GM18870 (cell line): ENCODE measurements around the gene HOXC12.

ENCODE experiments used
- ATAC-seq: cut with Tn5 transposase; IDR thresholded peaks from one replicate; pipeline ENCODE4 v1.9.1; 2021; ENCODE audit warnings: moderate library complexity; ENCODE audit not compliant: unreplicated experiment

HOXC12 gene

DNA sequence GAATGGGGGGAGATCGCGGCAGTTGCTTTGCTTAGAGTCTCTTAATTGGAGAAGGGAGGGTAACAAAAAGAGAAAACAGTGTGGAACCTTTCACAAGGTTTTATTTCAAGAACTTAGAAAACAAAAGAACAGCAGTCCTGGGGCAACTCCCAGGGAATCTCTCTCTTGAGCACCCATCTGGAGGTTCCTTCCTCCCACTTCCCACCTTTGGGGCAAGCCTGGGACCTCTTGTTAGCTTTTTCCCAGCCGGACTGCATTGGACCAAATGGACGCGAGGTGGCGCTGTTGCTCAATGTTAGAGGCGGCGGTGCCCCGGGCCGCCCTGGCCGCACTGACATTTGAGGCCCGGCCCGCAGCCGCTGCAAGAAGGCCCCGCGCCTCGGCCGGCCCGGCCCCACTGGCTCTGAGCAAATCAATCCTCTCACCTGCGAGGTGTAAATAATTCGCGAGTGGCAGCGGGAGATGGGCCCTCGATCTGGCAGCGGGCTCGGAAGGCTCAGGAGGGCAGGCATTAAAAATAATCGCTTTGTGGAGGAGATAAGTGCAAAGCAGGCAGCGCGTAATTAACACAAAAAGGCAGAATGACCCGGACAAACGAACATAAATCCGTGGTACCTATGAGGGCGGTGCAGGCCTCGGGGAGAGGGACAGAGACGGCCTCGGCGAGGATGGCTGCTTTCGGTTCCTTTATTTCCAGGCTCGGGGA is 51.3 kb downstream of the HOXC12 start:
- no peak for ATAC-seq

DNA sequence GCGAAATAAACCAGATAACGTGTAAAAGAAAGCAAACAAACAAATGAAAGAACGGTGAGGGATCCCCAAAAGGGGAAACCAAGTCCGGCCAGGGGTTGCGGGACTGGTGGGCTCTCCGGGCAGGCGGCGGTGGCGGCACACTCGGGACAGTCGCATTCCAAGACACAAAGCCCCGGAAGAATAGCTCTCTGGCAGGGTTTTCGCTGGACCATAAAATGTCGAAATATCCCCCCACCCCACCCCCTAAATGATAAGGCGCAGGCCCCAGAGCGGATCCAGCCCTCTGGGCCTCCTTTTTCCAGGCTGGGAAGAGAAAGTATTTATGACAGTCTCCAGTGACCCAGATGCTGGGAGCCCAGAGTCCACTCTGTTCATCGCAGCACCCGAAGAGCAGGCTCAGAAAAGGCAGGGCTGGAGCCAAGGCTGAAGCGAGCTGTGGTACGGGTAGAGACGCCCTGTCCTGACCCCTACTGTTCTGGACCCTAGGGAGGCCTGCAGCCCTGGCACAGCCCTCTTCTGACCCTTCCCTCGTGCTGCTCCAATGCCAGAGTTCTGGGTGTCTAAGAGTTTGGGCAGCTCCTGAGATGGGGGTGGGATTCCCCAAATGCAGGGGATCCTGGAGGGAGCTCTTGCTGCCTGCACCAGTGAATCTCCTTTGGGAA is 52.0 kb downstream of the HOXC12 start:
- no peak for ATAC-seq

- ATAC-seq = no peak
These were observed 53.0 kb downstream of the HOXC12 start for GRCh38 chr12:54007538-54008259.

- ATAC-seq = no peak
These were observed 53.5 kb downstream of the HOXC12 start for GRCh38 chr12:54008260-54008552.
